Neutrophil (primary cell): ENCODE data around the gene HOXA4.

ENCODE experiments used
- H3K27ac ChIP-seq: fragments of 200-600 bp; sonication (generic); 2 replicates; pipeline ENCODE4 v1.5.1; 2016; ENCODE audit warnings: mild to moderate bottlenecking, moderate library complexity
- H3K27me3 ChIP-seq: fragments of 200-600 bp; sonication (generic); 2 replicates; pipeline ENCODE4 v1.6.0; 2016; ENCODE audit warnings: mild to moderate bottlenecking
- H3K36me3 ChIP-seq: fragments of 200-600 bp; sonication (generic); 2 replicates; pipeline ENCODE4 v1.5.1; 2017
- H3K4me1 ChIP-seq, 2 experiments: fragments of 200-600 bp in 1 of 2; sonication (generic) in 1 of 2; 1 replicate in 1 of 2; 2 replicates in 1 of 2; pipeline versions ENCODE4 v1.5.1 to v1.6.1; 2013 to 2016; ENCODE audit warnings: low read depth in 1 of 2, low read length in 1 of 2, mild to moderate bottlenecking in 1 of 2, moderate library complexity in 1 of 2; ENCODE audit not compliant: control insufficient read depth in 1 of 2, insufficient read depth in 1 of 2
- H3K4me3 ChIP-seq, 2 experiments: fragments of 200-600 bp in 1 of 2; sonication (generic) in 1 of 2; 1 replicate in 1 of 2; 2 replicates in 1 of 2; pipeline ENCODE4 v1.5.1; 2013 to 2016; ENCODE audit warnings: low read depth in 1 of 2, low read length in 1 of 2, mild to moderate bottlenecking in 1 of 2, moderate library complexity in 1 of 2
- H3K9me3 ChIP-seq: fragments of 200-600 bp; sonication (generic); 2 replicates; pipeline ENCODE4 v1.5.1; 2016
- CTCF ChIP-seq: fragments of 200-600 bp; sonication (generic); IDR thresholded peaks from 2 replicates; pipeline ENCODE4 v1.5.1; 2016; ENCODE audit warnings: antibody characterized with exemption

Gene HOXA4

GRCh38 chr7:27096768-27097514 lies 33.6 kb downstream of the HOXA4 start:
- Histone ChIP-seq H3K9me3 (no peaks in the 10 kb centered on the region), H3K36me3 (peaks cover 36% of the 10 kb centered on the region)

GRCh38 chr7:27095897-27096767 lies 34.4 kb downstream of the HOXA4 start, which contains the start of gene HOXA1:
Gene HOXA1 (minus strand): TSS chr7:27096000. CDS start chr7:27095912, 88 bp downstream.
- peak within 1 kb of the TSS; percentile 96 for H3K27ac ChIP-seq
- peak within 1 kb of the TSS; percentile 95 to 99 for H3K4me3 ChIP-seq
- H3K27me3 ChIP-seq = peaks cover 84% of the 10 kb centered on the region
- H3K9me3 ChIP-seq = no peaks in the 10 kb centered on the region
- peaks cover 28% of the 10 kb centered on the region for H3K36me3 ChIP-seq
- H3K4me1 ChIP-seq = peaks cover 32 to 36% of the 10 kb centered on the region in 2 experiments
- no peak for TF ChIP-seq CTCF

More at GRCh38 chr7:27096768-27097514, 33.6 kb downstream of the HOXA4 start:
- H3K4me3 ChIP-seq = peak overlapping the region; percentile 95 to 99
- H3K4me1 ChIP-seq = peaks cover 32 to 42% of the 10 kb centered on the region in 2 experiments
- no peak for TF ChIP-seq CTCF
- peaks cover 84% of the 10 kb centered on the region for H3K27me3 ChIP-seq
- peak overlapping the region; percentile 96 for H3K27ac ChIP-seq

- H3K4me3 ChIP-seq = peak overlapping the region; percentile 95 to 99
- H3K27ac ChIP-seq = peak overlapping the region; percentile 96
- H3K4me1 ChIP-seq = peaks cover 32 to 36% of the 10 kb centered on the region in 2 experiments
- no peaks in the 10 kb centered on the region for H3K9me3 ChIP-seq
- peaks cover 22% of the 10 kb centered on the region for H3K36me3 ChIP-seq
- no peak for TF ChIP-seq CTCF
- peaks cover 84% of the 10 kb centered on the region for H3K27me3 ChIP-seq
Measured at GRCh38 chr7:27095050-27095896, 35.3 kb downstream of the HOXA4 start.

GRCh38 chr7:27094304-27095049 lies 36.1 kb downstream of the HOXA4 start:
- Histone ChIP-seq H3K4me1 (peaks cover 32 to 36% of the 10 kb centered on the region in 2 experiments), H3K27ac (no peak overlapping the region), H3K9me3 (no peaks in the 10 kb centered on the region), H3K4me3 (peak overlapping the region in 1 of 2 experiments; percentile 99), H3K27me3 (peaks cover 84% of the 10 kb centered on the region), H3K36me3 (peaks cover 18% of the 10 kb centered on the region)
- no peak for TF ChIP-seq CTCF
